Activated CD4-positive, alpha-beta T cell treated with anti-CD3 and anti-CD28 coated beads for 48 hours (primary cell): ENCODE results near the gene MAP3K15.
A peak's percentile ranks its signal among the peaks of the same experiment; 100 is the strongest.

ENCODE experiments used
- DNase-seq: peaks from one replicate; pipeline ENCODE4 v3.0.0-alpha.2; 2020

MAP3K15 gene

GRCh38 chrX:19343085-19343534 lies 172.2 kb downstream of the MAP3K15 start:
- DNase-seq: no peak

GRCh38 chrX:19342331-19342906 lies 172.9 kb downstream of the MAP3K15 start:
- DNase-seq: no peak

GRCh38 chrX:19334945-19335626 lies 180.2 kb downstream of the MAP3K15 start:
- peak; percentile 39 for DNase-seq

GRCh38 chrX:19332983-19333382 lies 182.3 kb downstream of the MAP3K15 start:
- DNase-seq: no peak

GRCh38 chrX:19331831-19332230 lies 183.5 kb downstream of the MAP3K15 start:
- no peak for DNase-seq

GRCh38 chrX:19326567-19326966 lies 188.7 kb downstream of the MAP3K15 start:
- no peak for DNase-seq
